GM13976 (cell line): ENCODE results near the gene FARS2.
A peak's percentile ranks its signal among the peaks of the same experiment; 100 is the strongest.

Experiments used
- DNase-seq: peaks from one replicate; pipeline ENCODE4 v3.0.0; 2012; ENCODE audit warnings: low spot score
- in situ Hi-C: fragments of 300-500 bp; cut with MboI; formaldehyde crosslinking; loops from one replicate; pipeline ENCODE4 v1.12.0; 2022; ENCODE audit warnings: low sequenced_read_pairs, mixed read lengths, inconsistent platforms; ENCODE audit not compliant: unreplicated experiment
- TF ChIP-seq, protein P1 (sequence below): IDR thresholded peaks from 2 replicates; pipeline ENCODE4 v1.5.1; 2012; ENCODE audit warnings: borderline replicate concordance, mild to moderate bottlenecking; ENCODE audit not compliant: insufficient read depth; ENCODE audit errors: extremely low read depth, missing control alignments, control extremely low read depth

Gene FARS2

DNA sequence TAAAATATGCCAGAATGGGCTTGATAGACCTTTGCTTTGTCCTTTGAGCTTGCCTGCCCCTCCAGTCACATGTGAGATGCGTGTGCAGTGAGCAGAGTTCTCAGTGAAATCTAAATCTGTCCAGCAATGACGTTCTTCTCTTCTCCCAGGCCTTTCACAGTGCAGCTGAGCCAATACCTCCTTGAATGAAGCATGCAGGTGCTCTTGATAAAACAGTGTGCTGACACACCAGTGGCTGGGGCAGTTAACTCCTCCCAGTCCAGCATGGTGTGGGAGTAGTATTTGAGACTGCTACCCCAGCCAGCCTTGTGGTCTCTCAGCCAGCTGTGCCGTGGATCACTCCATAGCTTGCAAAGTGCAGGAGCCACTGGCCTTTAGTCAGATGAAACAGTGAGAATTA is 240.5 kb downstream of the FARS2 start:
- DNase-seq, result no peak
- TF ChIP-seq, protein P1, sequence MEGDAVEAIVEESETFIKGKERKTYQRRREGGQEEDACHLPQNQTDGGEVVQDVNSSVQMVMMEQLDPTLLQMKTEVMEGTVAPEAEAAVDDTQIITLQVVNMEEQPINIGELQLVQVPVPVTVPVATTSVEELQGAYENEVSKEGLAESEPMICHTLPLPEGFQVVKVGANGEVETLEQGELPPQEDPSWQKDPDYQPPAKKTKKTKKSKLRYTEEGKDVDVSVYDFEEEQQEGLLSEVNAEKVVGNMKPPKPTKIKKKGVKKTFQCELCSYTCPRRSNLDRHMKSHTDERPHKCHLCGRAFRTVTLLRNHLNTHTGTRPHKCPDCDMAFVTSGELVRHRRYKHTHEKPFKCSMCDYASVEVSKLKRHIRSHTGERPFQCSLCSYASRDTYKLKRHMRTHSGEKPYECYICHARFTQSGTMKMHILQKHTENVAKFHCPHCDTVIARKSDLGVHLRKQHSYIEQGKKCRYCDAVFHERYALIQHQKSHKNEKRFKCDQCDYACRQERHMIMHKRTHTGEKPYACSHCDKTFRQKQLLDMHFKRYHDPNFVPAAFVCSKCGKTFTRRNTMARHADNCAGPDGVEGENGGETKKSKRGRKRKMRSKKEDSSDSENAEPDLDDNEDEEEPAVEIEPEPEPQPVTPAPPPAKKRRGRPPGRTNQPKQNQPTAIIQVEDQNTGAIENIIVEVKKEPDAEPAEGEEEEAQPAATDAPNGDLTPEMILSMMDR, result no peak
- in situ Hi-C loops, result no loop called here

GRCh38 chr6:5504078-5504477 is 242.8 kb downstream of the FARS2 start:
- no peak for DNase-seq
- in situ Hi-C loops, result no loop called here
- TF ChIP-seq, protein P1, result no peak

- in situ Hi-C loops, result no loop called here
- TF ChIP-seq, protein P1, result no peak
- peak; percentile 27 for DNase-seq
Measured at GRCh38 chr6:5506149-5506548, 244.8 kb downstream of the FARS2 start.

GRCh38 chr6:5506597-5506996 is 245.3 kb downstream of the FARS2 start:
- DNase-seq, result no peak
- TF ChIP-seq, protein P1, result no peak
- in situ Hi-C loops, result no loop called here

DNA sequence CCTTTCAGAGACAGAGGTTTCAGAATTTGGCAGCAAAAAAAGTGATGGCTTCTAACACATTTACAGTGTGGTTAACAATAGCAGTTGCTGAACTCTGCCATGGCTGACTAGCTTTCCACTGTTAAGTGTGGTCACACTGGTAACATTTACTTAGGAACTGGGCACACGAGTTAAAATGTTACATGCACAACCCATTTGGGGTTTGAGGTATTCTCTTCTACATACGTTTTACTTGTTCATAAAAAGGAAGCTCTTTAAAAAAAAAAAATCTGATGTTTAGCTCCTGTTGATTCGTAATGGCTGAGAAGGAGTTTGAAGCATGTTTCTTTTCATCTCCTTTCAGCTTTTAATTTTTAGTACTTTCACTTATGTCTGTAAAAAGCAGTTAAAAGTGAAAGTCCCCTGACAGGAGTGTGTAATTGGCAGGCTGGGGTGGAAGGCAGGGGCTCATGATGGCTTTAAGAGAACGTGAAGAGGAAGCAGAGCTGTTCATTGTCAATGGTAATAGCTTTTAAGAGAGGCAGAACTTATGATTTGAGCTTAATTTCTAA is 245.9 kb downstream of the FARS2 start:
- peak; percentile 41 for DNase-seq
- in situ Hi-C loops, result no loop called here
- TF ChIP-seq, protein P1, result no peak

- in situ Hi-C loops, result no loop called here
- TF ChIP-seq, protein P1, result no peak
- DNase-seq, result no peak
Measured at GRCh38 chr6:5509106-5509505, 247.8 kb downstream of the FARS2 start.
